ENCODE data around the gene INO80E. TPM values are rescaled to one million over a fixed set of nuclear protein-coding genes. Genes with fewer than 3 reads are reported as not detected.
A peak's percentile ranks its signal among the peaks of the same experiment; 100 is the strongest.
"Not testable (repeated sequence)": the region's sequence is repeated elsewhere in the genome, so short reads cannot be mapped to it uniquely, and the experiment has no call there.

The INO80E gene
- total RNA-seq, 1 experiment from 2014 or later = 87.8 TPM

DNA sequence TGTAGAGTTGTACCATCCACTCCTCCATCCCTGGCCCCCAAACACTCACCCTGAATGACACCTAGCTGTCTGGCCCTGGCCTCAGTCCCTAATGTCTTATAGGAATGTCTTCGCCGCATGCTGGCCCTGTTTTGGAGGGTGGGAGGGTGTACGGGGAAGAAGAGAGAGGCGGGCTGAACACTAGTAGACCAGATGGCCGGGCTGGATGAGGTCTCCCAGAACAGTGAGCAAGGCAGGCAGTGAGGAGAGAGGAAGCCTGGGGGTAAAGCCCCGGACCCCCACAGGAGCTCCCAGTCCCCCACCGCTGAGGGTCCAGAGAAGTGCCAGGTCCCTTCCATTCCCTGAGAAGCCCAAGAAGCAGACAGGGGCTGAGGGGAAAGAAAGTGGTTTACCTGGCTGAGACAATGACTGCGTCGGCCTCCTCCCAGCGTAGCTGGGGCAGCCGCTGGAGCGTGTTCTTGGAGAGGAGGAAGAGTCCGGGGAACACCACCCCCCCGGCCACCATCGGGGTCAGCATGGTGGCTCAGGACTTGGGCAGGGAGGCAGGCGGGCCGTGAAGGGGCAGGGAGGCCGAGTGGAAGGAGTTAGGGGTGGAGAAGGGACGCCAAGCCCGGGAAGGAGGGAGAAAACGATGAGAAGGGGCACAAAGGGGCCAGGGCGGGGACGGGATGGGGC, 34.1 kb downstream of the INO80E start:
- no peak for DNase-seq (ENCODE audit: extremely low read depth, low read depth)

DNA sequence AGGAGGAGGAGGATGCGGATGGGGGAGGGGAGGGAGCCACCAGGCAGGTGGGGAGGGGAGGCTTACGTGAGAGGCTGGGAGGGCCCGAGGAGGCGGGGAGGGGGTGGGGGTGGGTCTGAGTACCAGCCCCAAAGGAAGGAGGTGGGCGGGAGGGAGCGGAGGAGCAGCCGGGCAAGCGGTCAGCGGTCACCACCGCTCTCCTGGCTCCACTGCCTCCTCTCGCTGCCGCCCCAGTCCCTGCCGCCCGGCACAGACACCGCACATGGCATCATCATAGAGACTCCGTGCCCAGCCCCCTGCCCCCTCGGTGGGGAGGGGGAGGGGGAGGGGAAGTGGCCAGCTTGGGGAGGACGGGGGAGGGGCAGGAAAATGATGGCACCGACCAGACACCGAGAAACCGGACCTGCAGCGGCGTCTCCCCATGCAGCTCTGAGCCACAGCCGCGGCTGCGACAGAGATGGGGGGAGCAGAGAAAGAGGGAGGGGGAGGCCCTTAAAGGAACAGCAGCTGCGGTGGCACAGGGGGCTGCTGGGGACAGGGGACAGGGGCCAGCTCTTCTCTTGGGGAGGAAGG, 34.9 kb downstream of the INO80E start, which contains the start of gene TLCD3B:
Gene TLCD3B, minus strand, starts transcription at position 431 of the 573 bp plus-strand sequence. CDS start 744 bp downstream, outside the sequence.
- no peak for DNase-seq (ENCODE audit: extremely low read depth, low read depth)

DNA sequence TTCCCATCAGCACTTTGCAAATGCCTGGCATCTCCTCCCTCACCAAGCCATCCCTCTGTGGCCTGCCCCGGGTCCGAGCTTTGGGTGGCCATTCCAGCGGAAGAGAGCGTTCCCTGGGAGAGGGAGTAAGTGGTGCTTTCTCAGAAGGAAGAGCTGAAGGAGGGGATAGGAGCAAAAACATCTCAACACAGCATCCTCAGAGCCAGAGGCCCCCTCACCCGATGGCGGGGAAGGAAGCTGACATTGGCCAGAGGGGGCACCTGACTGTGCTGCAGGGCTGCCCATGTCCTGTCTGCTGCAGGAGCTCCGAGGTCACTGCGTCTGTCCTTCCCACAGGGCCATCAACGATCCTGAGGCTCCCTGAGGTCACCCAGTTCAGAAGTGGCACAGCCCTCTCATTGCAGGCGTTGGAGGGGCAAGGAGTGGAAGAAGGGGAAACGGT, 35.5 kb downstream of the INO80E start:
- no peak for DNase-seq (ENCODE audit: extremely low read depth, low read depth)

DNA sequence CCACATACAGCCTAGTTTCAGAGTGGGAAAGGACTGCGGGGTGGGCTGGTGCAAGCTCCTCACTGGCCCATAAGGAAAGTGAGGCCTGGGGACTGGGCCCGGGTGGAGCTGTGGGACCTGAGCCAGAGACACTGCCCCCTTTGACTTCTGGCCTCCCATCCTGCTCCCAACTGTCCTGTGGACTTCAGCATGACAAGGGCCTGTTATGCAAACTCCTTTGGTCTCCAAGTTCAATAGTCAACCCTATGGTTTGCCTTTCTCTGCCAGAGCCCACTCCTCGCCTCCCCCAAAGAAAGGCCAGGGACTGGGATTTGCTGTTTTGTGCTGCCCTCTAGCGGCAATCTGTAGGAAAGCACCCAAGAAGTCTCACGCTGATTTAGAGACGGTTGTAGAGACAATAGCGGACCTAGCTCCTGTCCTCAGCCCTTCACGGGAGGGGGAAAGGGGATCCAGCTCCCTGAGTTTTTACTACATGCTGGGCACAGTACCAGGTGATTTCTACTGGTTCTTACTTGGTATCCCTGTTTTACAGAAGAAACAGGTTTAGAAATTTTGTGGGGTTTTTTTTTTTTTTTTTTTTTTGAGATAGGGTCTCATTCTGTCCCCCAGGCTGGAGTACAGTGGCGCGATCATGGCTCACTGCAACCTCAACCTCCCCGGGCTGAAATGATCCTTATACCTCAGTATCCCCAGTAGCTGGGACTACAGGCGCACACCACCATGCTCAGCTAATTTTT, 36.2 kb downstream of the INO80E start:
- peak; percentile 65 for DNase-seq (ENCODE audit: extremely low read depth, low read depth)

DNA sequence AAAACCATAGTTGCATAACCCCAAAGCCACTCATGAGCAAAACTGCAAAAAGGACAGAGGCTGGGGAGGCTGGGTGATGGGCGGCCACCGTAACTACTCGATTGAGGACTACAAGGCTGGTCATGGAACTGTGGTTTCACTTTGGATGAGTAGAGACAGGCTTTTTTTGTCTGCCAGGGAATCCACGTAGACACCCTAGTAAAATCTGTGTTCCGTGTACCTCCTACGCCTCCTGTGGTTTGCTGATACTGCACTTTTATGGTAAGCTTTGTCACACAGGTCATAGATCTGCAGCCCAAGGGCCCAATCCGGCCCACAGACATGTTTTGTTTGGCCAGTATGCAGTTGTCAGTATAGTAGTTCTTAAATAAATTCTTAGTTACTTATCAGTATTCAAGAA, 37.2 kb downstream of the INO80E start:
- no peak for DNase-seq (ENCODE audit: extremely low read depth, low read depth)

DNA sequence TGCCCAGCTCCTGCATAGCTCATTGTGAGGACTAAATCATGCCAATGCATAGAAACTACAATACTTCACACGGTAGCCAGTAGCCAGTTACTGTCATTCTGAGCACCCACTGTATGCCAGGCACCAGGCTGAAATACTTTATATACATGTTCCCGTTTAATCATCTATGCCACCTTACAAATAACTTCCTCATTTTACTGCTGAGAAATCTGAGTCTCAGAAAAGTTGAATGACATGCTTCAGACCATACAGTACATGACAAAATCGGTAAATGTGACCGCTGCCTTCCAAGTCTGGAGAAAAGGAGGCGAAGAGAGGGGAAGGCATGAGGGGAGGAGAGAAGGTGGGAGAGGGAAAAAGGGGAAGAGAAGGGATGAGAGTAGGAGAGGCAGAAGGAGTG, 44.2 kb downstream of the INO80E start:
- DNase-seq (ENCODE audit: extremely low read depth, low read depth) = no peak

DNA sequence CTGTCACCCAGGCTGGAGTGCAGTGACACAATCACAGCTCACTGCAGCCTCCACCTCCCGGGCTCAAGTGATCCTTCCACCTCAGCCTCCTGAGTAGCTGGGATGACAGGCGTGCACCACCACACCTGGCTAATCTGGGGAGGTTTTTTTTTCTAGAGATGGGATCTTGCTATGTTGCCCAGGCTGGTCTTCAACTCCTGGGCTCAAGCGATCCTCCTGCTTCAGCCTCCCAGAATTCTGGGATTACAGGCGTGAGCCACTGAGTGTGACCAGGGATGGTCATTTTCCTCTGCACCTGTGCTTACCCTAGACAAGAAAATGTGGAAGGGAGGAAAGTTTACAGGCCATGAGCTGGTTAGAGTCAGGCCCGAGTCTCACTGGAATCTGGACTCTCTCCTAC, 44.6 kb downstream of the INO80E start:
- DNase-seq (ENCODE audit: extremely low read depth, low read depth) = not testable (repeated sequence)

DNA sequence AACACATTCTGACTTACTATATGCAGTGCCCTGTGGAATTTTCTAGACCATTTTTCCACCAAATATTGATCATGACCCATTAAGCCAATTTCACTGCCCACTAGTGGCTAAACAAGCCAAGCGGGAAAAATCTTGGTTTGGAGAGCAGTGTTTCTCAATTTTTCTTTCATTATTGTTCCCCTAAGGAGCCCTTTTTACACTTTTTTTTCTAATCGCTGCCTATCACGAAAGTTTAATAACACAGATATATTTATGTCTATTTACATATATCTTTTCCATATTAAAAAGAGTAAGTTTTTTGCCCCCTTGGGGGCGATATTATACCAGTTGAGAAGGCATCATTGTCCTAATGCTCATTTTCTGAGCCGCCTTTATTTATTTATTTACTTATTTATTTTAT, 45.8 kb downstream of the INO80E start:
- DNase-seq (ENCODE audit: extremely low read depth, low read depth) = no peak

DNA sequence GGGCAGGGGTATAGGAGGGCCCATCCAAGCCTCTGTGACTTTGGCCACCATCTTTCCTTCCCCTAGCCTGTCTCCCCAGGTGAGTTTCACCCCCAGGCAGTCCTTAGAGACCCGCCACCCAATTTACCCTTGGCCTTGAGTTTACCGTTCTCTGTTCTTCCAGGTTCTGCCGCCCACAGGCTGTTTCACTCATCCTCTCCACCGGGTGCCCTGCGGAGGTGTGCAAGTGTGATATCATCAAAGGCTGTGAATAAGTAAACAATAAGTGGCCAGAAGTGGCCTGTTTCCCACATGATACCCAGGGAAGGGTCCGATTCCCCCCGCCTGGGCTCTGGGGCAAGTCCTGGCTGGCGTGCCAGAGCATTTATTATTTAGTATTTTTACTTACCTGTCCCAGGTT, 50.1 kb downstream of the INO80E start:
- DNase-seq (ENCODE audit: extremely low read depth, low read depth) = no peak

DNA sequence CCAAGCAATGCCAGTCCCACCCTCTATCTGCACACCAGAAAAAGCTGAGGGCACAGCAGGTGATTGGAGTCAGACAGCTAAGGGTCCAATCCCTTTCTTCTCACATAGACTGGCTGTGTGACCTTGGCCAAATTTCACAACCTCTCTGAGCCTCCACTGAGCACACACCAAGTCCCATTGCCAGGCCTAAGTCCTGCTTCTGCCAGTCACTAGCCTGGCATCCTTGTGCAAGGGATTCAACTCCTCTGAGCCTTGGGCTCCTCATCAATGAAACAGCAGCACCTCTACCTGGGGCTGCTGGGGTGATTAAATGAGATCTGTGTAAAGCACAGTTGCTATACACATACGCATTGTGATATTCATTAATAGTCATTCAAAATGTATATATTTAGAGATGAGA, 50.5 kb downstream of the INO80E start:
- DNase-seq (ENCODE audit: extremely low read depth, low read depth) = no peak

DNA sequence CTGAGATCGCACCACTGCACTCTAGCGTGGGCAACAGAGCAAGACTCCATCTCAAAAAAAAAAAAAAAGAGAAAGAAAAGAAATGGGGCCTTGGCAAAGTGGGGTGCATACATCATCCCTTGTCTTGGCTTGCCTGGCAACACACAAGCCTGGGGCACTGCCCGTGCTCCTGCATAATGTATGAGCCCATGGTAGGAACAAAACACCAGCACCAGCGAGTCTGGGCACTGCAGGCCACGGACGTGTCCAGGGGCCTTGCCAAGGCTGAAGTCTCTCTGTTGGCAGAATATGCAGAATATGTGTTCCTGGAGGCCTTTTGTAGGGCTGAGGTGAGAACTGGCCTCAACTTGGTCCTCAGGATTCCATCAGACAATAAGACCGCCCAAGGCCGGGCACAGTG, 53.8 kb downstream of the INO80E start:
- DNase-seq (ENCODE audit: extremely low read depth, low read depth) = no peak

DNA sequence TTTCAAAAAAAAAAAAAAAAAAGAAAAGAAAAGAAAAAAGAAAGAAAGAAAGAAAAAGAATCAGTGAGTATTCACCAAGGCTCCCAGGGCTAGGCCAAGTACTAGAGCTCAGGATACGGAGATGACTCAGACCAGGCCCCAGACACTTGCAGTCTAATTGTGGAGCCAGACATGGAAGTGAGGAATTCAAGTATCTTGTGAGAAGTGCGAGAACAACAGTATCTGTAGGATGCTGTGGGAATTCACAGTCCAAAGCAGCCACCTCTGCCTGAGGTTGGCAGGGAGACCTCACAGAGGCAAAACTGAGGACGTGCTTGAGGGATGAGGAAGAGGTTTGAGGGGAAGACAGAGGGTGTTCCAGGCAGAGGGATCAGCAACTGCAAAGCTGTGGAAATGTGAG, 55.5 kb downstream of the INO80E start:
- no peak for DNase-seq (ENCODE audit: extremely low read depth, low read depth)

DNA sequence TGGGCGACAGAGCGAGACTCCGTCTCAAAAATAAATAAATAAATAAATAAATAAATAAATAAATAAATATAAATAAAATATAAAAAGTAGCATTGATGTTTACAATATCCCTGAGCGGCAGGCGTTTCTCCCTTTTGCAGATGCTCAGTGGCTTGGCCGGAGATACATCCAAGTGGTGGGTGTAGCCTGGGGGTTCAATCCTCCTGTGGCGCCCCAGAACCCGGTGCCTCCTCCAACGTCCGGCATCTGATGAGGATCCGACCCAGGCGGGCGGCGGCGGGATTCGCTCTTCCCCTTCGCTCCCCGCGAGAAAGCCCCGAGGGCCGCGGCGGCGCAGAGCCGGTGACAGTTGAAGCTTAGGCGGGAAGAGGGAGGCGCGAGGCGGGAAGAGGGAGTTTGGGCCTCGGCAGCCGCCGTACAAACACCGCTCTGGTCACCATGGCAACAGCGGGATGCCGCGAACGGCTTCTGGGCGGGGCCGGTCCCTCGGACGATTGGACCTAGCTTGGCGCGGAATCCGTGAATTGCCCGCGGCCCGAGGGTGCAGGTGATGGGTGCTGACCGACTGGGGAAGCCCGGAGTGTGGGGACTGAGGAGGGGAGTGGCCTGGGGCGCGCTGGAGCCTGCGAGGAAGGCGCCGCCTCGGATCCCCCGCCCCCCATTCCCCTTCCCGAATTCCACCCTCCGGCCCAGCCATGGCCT, 56.8 kb downstream of the INO80E start:
- DNase-seq (ENCODE audit: extremely low read depth, low read depth) = peak; percentile 84

DNA sequence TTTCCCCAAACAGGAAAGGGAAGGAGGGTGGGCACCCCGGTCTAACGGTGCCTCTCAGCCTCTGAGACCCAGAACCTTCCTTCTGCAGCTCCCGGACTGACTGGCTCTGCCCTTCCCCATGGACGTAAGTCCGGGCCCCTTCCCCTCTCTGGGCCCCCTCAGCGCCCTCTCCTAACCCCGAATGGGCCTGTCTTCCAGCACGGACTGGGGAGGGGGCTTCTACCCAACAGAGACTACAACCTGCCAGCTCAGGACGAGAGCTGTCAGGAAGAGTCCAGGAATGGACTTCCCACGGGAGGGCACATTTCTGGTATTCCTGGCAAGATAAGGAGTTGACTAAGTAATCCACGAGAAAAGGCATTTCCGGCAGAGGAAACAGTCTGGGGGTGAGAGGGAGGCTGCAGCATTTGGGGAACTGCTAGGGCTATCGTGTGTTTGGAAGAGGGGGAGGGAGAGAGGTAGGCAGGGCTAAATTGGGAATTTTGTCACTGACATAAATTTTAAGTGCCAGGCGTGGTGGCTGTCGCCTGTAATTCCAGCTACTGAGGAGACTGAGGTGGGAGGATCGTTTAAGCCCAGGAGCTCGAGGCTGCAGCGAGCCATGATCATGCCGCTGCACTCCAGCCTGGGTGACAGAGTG, 57.5 kb downstream of the INO80E start:
- no peak for DNase-seq (ENCODE audit: extremely low read depth, low read depth)

DNA sequence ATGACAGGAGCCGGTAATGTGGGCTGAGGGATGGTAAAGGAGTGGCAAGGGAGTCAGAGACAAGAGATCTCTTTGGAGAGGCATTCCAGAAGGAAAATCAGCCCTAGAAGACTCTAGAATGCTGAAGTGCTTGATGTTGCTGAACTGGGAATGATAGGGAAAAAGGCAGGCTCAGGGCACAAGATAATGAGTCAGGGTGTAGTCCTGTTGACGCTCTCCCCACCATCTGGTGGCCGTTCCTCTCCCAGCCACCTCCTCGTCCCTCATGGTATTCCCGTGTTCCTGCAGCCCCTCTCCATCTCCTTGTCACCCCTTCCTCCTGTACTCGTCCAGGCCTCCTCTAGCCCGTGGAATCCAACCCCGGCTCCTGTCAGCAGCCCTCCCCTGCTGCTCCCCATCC, 58.4 kb downstream of the INO80E start:
- no peak for DNase-seq (ENCODE audit: extremely low read depth, low read depth)

DNA sequence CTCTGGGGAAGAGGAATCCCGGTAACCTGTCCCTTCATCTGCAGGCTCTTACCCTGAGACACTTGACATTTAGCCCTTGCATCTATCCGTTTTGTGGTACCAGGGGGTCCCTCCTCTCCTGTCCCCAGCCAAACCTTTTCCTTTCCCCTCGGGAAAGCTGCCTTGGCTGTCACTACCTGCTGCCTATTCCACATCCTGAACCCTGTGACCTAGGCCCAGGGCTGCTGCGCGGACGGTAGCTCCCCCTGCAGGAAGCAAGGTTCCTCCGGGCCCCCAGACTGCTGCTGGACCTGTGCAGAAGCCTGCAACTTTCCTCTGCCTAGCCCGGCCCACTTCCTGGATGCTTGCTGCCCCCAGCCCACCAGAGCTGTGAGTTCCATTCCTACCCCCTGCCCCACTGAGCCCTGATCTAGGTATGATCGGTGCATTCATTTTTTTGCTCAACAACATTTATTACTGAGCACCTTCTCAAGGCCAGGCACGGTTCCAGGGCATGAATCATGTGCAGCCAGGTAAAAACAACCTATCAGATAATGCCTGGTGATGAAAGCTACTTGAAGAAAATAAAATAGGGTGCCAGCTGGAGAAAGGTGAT, 59.0 kb downstream of the INO80E start:
- DNase-seq (ENCODE audit: extremely low read depth, low read depth) = no peak
